PC-3 (cell line): Measurements from ENCODE around the gene FXYD3.

Source experiments
- EZH2 ChIP-seq: fragments of 300-600 bp; sonication (generic); IDR thresholded peaks from one replicate; pipeline ENCODE4 v1.6.1; 2017; ENCODE audit warnings: antibody characterized with exemption, mild to moderate bottlenecking, low read length; ENCODE audit not compliant: unreplicated experiment
- TF ChIP-seq, protein P1 (sequence below): fragments of 300-600 bp; sonication (generic); conservative IDR thresholded peaks from 2 replicates; pipeline ENCODE4 v1.5.1; 2017; ENCODE audit warnings: antibody characterized with exemption, low read depth, mild to moderate bottlenecking, low read length

DNA sequence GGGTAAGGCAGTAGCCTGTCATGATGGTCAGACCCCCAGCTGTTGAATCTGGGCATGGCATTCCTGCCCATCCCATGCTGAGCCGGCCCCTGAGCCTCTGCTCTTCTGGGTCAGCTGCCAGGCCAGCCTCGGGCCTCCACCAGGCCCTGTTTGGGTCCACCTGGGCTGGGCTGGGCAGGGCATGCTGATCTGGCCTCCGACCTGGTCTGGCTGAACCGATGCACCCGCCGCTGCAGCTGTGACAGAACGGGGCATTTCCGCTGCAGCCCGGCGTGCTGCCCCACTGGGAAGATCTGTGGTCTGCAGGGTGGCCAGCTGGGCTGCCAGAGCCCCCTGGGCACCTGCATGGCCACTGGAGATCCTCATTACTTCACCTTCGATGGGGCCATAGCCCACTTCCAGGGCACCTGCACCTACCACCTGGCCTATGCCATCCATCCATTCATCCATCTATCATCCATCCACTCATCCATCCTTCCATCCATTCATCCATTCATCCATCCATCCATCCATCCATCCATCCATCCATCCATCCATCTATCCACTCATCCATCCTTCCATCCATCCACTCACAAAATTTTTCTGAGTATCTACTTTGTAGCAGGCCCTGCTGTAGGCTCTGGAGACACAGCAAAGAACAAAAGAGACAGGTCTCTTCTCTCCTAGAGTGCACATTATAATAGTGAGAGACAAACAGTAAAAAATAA is 21.5 kb upstream of the FXYD3 start:
- TF ChIP-seq EZH2: no peak
- TF ChIP-seq, protein P1, sequence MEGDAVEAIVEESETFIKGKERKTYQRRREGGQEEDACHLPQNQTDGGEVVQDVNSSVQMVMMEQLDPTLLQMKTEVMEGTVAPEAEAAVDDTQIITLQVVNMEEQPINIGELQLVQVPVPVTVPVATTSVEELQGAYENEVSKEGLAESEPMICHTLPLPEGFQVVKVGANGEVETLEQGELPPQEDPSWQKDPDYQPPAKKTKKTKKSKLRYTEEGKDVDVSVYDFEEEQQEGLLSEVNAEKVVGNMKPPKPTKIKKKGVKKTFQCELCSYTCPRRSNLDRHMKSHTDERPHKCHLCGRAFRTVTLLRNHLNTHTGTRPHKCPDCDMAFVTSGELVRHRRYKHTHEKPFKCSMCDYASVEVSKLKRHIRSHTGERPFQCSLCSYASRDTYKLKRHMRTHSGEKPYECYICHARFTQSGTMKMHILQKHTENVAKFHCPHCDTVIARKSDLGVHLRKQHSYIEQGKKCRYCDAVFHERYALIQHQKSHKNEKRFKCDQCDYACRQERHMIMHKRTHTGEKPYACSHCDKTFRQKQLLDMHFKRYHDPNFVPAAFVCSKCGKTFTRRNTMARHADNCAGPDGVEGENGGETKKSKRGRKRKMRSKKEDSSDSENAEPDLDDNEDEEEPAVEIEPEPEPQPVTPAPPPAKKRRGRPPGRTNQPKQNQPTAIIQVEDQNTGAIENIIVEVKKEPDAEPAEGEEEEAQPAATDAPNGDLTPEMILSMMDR: no peak
